AG09309 (cell line): ENCODE results near the gene HTRA3.

Source experiments
- DNase-seq: peaks from one replicate; pipeline ENCODE4 v3.0.0-alpha.2; 2010; ENCODE audit warnings: low read depth
- H3K4me3 ChIP-seq: 2 replicates; pipeline ENCODE4 v1.5.1; 2011; ENCODE audit warnings: mild to moderate bottlenecking, low read depth, low read length, moderate library complexity; ENCODE audit not compliant: control insufficient read depth
- TF ChIP-seq, protein P1 (sequence below): IDR thresholded peaks from 2 replicates; pipeline ENCODE4 v1.5.1; 2011; ENCODE audit warnings: mild to moderate bottlenecking, low read depth, low read length, inconsistent platforms; ENCODE audit not compliant: insufficient read depth, control insufficient read depth; ENCODE audit errors: missing control alignments

Gene HTRA3

DNA sequence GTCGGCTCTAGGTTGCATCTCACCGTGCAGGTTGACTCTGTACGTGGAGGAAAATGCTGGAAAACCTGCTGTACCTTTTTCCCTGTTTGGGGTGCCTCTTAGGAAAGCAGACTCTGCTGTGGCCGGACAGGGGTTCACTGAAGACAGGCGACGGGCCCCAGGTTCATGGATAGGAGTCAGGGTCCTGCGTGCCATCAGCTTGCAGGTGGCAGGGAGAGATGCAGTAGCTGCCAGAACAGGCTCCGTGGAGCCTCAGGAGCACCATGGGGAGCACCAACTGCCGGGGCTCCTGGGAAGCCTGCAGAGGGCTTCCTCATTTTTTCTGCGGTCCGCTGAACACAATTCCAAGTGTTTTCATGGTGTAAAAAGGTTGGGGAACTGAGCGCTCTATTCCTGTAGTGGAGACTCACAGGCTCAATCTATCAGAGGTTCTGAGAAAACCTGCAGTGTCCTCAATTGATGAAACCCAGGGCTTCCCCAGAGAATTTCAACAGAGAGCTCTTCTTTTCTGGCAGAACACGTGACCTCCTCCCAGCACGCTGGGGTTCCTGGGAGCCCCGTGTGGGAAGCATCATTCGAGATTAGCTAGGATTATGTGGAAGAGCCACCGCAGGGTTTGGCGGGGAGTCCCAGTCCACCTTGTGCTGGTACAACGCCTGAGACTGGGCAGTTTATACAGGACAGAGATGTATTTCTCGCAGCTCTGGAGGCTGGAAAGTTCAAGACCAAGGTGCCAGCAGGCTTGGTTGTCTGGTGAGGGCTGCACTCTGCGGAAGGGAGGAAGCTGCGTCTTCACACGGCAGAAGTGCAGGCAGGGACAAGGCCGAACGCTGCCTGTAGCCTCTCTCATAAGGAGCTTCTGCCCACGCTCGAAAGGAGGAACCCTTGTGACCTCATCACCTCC is 1.6 kb downstream of the HTRA3 start:
- TF ChIP-seq, protein P1, sequence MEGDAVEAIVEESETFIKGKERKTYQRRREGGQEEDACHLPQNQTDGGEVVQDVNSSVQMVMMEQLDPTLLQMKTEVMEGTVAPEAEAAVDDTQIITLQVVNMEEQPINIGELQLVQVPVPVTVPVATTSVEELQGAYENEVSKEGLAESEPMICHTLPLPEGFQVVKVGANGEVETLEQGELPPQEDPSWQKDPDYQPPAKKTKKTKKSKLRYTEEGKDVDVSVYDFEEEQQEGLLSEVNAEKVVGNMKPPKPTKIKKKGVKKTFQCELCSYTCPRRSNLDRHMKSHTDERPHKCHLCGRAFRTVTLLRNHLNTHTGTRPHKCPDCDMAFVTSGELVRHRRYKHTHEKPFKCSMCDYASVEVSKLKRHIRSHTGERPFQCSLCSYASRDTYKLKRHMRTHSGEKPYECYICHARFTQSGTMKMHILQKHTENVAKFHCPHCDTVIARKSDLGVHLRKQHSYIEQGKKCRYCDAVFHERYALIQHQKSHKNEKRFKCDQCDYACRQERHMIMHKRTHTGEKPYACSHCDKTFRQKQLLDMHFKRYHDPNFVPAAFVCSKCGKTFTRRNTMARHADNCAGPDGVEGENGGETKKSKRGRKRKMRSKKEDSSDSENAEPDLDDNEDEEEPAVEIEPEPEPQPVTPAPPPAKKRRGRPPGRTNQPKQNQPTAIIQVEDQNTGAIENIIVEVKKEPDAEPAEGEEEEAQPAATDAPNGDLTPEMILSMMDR: no peak
- H3K4me3 ChIP-seq: no peak overlapping the region
- DNase-seq: no peak

- TF ChIP-seq, protein P1: no peak
- DNase-seq: no peak
- H3K4me3 ChIP-seq: no peak overlapping the region
These were observed 2.3 kb downstream of the HTRA3 start for GRCh38 chr4:8271821-8272220.

DNA sequence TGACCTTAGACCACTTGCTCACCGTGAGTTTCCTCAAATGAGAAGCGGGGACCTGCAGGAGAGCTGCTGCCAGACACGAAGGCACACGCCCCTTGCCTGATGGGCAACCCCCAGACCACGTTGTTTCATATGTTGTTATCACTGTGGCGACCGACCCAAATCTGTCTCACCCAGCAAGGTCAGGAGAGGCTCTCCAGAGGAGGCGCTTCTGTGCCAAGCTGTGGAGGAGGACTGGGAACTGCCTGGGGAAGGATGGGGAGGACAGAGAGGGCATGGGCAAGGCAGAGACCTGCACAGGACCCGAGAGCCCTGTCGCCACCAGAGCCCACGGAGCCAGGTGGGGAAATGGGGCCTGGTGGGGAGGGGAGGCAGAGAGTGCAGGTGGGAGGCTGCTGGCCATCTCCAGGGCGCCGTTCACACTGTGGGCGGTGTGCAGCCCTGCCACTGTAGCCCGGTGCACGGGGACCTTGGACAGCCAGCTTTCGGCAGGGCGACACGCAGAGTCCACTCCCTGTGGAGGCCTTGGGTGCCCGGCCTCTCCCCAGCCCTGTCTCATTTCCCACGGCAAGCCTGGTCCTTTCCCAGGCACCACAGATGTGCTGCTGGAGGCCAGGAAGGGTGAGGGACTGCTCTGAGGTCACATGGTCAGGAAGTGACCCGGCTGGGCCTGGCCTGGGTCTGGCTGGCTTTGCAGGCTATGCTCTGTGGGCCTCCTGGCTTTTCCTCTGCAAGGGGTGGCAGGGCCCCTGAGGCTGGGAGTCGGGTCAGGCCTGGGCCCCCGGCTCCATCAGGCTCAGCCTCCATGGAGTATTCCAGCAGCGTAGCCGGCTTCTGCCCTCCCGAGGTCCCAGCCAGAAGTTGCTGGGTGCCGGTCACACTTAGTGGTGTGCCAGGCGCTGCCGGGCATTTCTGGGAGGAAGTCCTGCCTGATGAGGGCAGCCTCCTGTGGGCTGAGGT is 3.2 kb downstream of the HTRA3 start:
- TF ChIP-seq, protein P1: no peak
- no peak overlapping the region for H3K4me3 ChIP-seq
- DNase-seq: no peak

DNA sequence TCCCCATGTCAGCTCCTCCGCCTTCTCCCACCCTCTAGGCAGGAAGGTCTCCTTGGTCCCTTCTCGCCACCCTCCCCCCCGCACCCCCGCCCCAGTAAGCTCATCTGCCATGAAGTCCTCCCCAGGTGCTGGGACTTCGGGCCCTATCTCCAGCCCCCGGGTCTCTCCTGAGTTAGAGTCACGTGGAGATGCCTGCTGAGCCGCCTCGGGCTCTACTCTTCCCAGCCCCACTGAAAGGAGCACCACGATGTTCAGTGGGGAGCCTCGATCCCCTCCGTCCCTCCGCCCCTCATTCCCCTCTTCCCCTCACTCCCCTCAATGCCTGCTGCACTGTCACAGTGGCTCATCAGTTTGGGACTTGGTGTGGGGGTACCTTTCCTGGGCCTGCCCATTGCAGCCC is 3.9 kb downstream of the HTRA3 start:
- H3K4me3 ChIP-seq: no peak overlapping the region
- TF ChIP-seq, protein P1: no peak
- no peak for DNase-seq

GRCh38 chr4:8274066-8274652 is 4.6 kb downstream of the HTRA3 start:
- H3K4me3 ChIP-seq: no peak overlapping the region
- TF ChIP-seq, protein P1: no peak
- DNase-seq: no peak
